ENCODE measurements around the gene TBC1D22B. TPM values are rescaled to one million over a fixed set of nuclear protein-coding genes. Genes with fewer than 3 reads are reported as not detected.
A peak's percentile ranks its signal among the peaks of the same experiment; 100 is the strongest.

TBC1D22B gene
- total and polyA plus RNA-seq, 3 donors from 2014 or later: 23.1 to 36.4 (median 25.6) TPM

GRCh38 chr6:37277001-37277409 is 19.4 kb downstream of the TBC1D22B start:
- TF ChIP-seq CTCF (IDR thresholded peaks at IDR 0.05): no peak
- TF ChIP-seq POLR2A (IDR thresholded peaks at IDR 0.05): no peak
- intact Hi-C loops (cut with DNase I; ENCODE audit: low total_unique reads): no loop called here
- Histone ChIP-seq H3K4me1 (no peaks in the 10 kb centered on the region), H3K27ac (no peak overlapping the region), H3K4me3 (no peak overlapping the region), H3K36me3 (ENCODE audit: low read depth, missing control alignments) (no peaks in the 10 kb centered on the region), H3K9me3 (no peaks in the 10 kb centered on the region), H3K27me3 (no peaks in the 10 kb centered on the region)
- no peak for DNase-seq
- 95% methylated on average over 6 of the region's 6 CpGs for WGBS, 2 donors

GRCh38 chr6:37279366-37280134 is 22.0 kb downstream of the TBC1D22B start:
- no peak overlapping the region for H3K27ac ChIP-seq

GRCh38 chr6:37280162-37280887 is 22.8 kb downstream of the TBC1D22B start:
- Histone ChIP-seq H3K36me3 (ENCODE audit: low read depth, missing control alignments) (no peaks in the 10 kb centered on the region), H3K27me3 (no peaks in the 10 kb centered on the region), H3K27ac (no peak overlapping the region), H3K4me3 (no peak overlapping the region), H3K4me1 (peaks cover 23% of the 10 kb centered on the region), H3K9me3 (no peaks in the 10 kb centered on the region)
- WGBS, 2 donors: 78 to 86% methylated on average over 8 of the region's 8 CpGs
- no peak for TF ChIP-seq POLR2A (IDR thresholded peaks at IDR 0.05)
- TF ChIP-seq CTCF (IDR thresholded peaks at IDR 0.05): no peak
- DNase-seq: no peak
- intact Hi-C loops (cut with DNase I; ENCODE audit: low total_unique reads): no loop called here

More at GRCh38 chr6:37279366-37280134, 22.0 kb downstream of the TBC1D22B start:
- intact Hi-C loops (cut with DNase I; ENCODE audit: low total_unique reads): no loop called here
- 91 to 92% methylated on average over 9 of the region's 9 CpGs for WGBS, 2 donors
- DNase-seq: no peak
- peaks cover 21% of the 10 kb centered on the region for H3K4me1 ChIP-seq
- no peak for TF ChIP-seq POLR2A (IDR thresholded peaks at IDR 0.05)
- TF ChIP-seq CTCF (IDR thresholded peaks at IDR 0.05): no peak
- no peak overlapping the region for H3K4me3 ChIP-seq
- H3K27me3 ChIP-seq: no peaks in the 10 kb centered on the region
- H3K36me3 ChIP-seq (ENCODE audit: low read depth, missing control alignments): no peaks in the 10 kb centered on the region
- no peaks in the 10 kb centered on the region for H3K9me3 ChIP-seq

- H3K36me3 ChIP-seq (ENCODE audit: low read depth, missing control alignments): no peaks in the 10 kb centered on the region
- H3K4me1 ChIP-seq: peaks cover 23% of the 10 kb centered on the region
- no peaks in the 10 kb centered on the region for H3K27me3 ChIP-seq
- 76 to 89% methylated on average over 2 of the region's 2 CpGs for WGBS, 2 donors
- H3K27ac ChIP-seq: peak overlapping the region; percentile 21 to 32
- no peak overlapping the region for H3K4me3 ChIP-seq
- TF ChIP-seq CTCF (IDR thresholded peaks at IDR 0.05): no peak
- no peak for TF ChIP-seq POLR2A (IDR thresholded peaks at IDR 0.05)
- intact Hi-C loops (cut with DNase I; ENCODE audit: low total_unique reads): no loop called here
- H3K9me3 ChIP-seq: no peaks in the 10 kb centered on the region
- no peak for DNase-seq
Measured at GRCh38 chr6:37282371-37282770, 24.8 kb downstream of the TBC1D22B start.
